Measurements from ENCODE around the gene BNIP5.

Gene BNIP5

DNA sequence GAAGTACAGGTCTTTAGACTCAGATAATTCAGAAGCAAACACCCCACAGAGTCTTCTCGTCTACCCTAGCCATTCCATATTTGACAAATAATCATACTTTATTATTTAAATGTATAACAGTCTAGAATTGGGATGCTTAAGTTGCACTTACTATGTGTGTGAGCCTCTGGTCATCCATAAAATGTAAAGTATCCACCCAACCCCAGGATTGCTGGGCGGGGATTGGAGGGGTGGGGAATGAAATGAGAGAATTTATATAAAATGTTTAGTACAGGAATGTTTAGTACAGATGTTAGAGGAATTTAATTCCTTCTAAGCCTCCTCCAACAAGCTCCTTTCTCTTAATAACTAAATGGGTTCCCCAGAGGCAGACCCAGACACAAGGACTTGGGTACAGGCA is 16.9 kb downstream of the BNIP5 start:
- no peak for TF ChIP-seq EZH2phosphoT487 (IDR thresholded peaks at IDR 0.05; ENCODE audit: borderline replicate concordance)
- TF ChIP-seq, protein P1, sequence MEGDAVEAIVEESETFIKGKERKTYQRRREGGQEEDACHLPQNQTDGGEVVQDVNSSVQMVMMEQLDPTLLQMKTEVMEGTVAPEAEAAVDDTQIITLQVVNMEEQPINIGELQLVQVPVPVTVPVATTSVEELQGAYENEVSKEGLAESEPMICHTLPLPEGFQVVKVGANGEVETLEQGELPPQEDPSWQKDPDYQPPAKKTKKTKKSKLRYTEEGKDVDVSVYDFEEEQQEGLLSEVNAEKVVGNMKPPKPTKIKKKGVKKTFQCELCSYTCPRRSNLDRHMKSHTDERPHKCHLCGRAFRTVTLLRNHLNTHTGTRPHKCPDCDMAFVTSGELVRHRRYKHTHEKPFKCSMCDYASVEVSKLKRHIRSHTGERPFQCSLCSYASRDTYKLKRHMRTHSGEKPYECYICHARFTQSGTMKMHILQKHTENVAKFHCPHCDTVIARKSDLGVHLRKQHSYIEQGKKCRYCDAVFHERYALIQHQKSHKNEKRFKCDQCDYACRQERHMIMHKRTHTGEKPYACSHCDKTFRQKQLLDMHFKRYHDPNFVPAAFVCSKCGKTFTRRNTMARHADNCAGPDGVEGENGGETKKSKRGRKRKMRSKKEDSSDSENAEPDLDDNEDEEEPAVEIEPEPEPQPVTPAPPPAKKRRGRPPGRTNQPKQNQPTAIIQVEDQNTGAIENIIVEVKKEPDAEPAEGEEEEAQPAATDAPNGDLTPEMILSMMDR (conservative IDR thresholded peaks at IDR 0.05; ENCODE audit: low read length): no peak
- Histone ChIP-seq H3K9ac (ENCODE audit: low read depth, low read length, poor library complexity, severe bottlenecking) (no peak overlapping the region), H3K4me3 (ENCODE audit: low read length, poor library complexity, severe bottlenecking) (no peak overlapping the region), H3K36me3 (ENCODE audit: insufficient read depth, low read length) (no peaks in the 10 kb centered on the region), H3K9me3 (ENCODE audit: insufficient read depth, low read depth, low read length) (no peaks in the 10 kb centered on the region), H3K27me3 (ENCODE audit: insufficient read depth, low read length, poor library complexity, severe bottlenecking) (no peaks in the 10 kb centered on the region), H3K79me2 (ENCODE audit: insufficient read depth, low read length) (no peaks in the 10 kb centered on the region), H2AFZ (ENCODE audit: low read length) (no peak overlapping the region), H3K4me1 (ENCODE audit: insufficient read depth, low read length, poor library complexity, severe bottlenecking) (no peaks in the 10 kb centered on the region), H4K20me1 (ENCODE audit: insufficient read depth, low read length, poor library complexity, severe bottlenecking) (no peaks in the 10 kb centered on the region), H3F3A (ENCODE audit: low read depth) (no peaks in the 10 kb centered on the region), H3K4me2 (ENCODE audit: low read depth, low read length, poor library complexity, severe bottlenecking) (no peak overlapping the region), H3K9me2 (replicated peaks; ENCODE audit: low read depth, low read length) (no peaks in the 10 kb centered on the region)

DNA sequence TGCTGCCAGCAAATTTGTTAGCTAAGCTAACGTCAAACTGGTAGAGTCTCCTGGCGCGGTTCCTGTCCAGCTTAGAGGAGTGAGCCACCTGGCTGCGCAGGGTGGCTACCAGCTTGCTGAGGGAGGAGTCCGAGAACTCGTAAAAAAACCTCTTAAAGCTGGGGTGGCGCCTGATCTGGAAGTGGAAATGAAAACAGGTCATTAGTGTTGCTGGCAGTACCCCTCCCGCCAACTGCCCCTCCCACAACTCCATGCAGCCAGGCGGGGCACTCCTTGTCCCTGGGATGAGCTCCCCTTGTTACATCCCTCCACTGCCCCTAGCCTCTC is 17.3 kb downstream of the BNIP5 start:
- no peak overlapping the region for H3K4me2 ChIP-seq (ENCODE audit: low read depth, low read length, poor library complexity, severe bottlenecking)
- no peaks in the 10 kb centered on the region for H3K27me3 ChIP-seq (ENCODE audit: insufficient read depth, low read length, poor library complexity, severe bottlenecking)
- no peak overlapping the region for H2AFZ ChIP-seq (ENCODE audit: low read length)

GRCh38 chr6:36318690-36319435 is 17.8 kb downstream of the BNIP5 start:
- no peak for TF ChIP-seq EZH2phosphoT487 (IDR thresholded peaks at IDR 0.05; ENCODE audit: borderline replicate concordance)
- TF ChIP-seq, protein P1 (conservative IDR thresholded peaks at IDR 0.05; ENCODE audit: low read length): no peak
- Histone ChIP-seq H2AFZ (ENCODE audit: low read length) (no peak overlapping the region), H3K36me3 (ENCODE audit: insufficient read depth, low read length) (no peaks in the 10 kb centered on the region), H3K9ac (ENCODE audit: low read depth, low read length, poor library complexity, severe bottlenecking) (no peak overlapping the region), H3K9me3 (ENCODE audit: insufficient read depth, low read depth, low read length) (no peaks in the 10 kb centered on the region), H3K9me2 (replicated peaks; ENCODE audit: low read depth, low read length) (no peaks in the 10 kb centered on the region), H3K27me3 (ENCODE audit: insufficient read depth, low read length, poor library complexity, severe bottlenecking) (no peaks in the 10 kb centered on the region), H4K20me1 (ENCODE audit: insufficient read depth, low read length, poor library complexity, severe bottlenecking) (no peaks in the 10 kb centered on the region), H3K4me1 (ENCODE audit: insufficient read depth, low read length, poor library complexity, severe bottlenecking) (no peaks in the 10 kb centered on the region), H3K4me2 (ENCODE audit: low read depth, low read length, poor library complexity, severe bottlenecking) (no peak overlapping the region), H3K4me3 (ENCODE audit: low read length, poor library complexity, severe bottlenecking) (no peak overlapping the region), H3K79me2 (ENCODE audit: insufficient read depth, low read length) (no peaks in the 10 kb centered on the region), H3F3A (ENCODE audit: low read depth) (no peaks in the 10 kb centered on the region)

More for the DNA sequence above, 17.3 kb downstream of the BNIP5 start:
- Histone ChIP-seq H3K4me3 (ENCODE audit: low read length, poor library complexity, severe bottlenecking) (no peak overlapping the region), H3K4me1 (ENCODE audit: insufficient read depth, low read length, poor library complexity, severe bottlenecking) (no peaks in the 10 kb centered on the region), H3K9ac (ENCODE audit: low read depth, low read length, poor library complexity, severe bottlenecking) (no peak overlapping the region), H3K9me3 (ENCODE audit: insufficient read depth, low read depth, low read length) (no peaks in the 10 kb centered on the region), H3K79me2 (ENCODE audit: insufficient read depth, low read length) (no peaks in the 10 kb centered on the region), H3F3A (ENCODE audit: low read depth) (no peaks in the 10 kb centered on the region), H4K20me1 (ENCODE audit: insufficient read depth, low read length, poor library complexity, severe bottlenecking) (no peaks in the 10 kb centered on the region), H3K9me2 (replicated peaks; ENCODE audit: low read depth, low read length) (no peaks in the 10 kb centered on the region), H3K36me3 (ENCODE audit: insufficient read depth, low read length) (no peaks in the 10 kb centered on the region)
- TF ChIP-seq, protein P1 (conservative IDR thresholded peaks at IDR 0.05; ENCODE audit: low read length): no peak
- no peak for TF ChIP-seq EZH2phosphoT487 (IDR thresholded peaks at IDR 0.05; ENCODE audit: borderline replicate concordance)
